ENCODE measurements around the gene HES7.

HES7 gene

DNA sequence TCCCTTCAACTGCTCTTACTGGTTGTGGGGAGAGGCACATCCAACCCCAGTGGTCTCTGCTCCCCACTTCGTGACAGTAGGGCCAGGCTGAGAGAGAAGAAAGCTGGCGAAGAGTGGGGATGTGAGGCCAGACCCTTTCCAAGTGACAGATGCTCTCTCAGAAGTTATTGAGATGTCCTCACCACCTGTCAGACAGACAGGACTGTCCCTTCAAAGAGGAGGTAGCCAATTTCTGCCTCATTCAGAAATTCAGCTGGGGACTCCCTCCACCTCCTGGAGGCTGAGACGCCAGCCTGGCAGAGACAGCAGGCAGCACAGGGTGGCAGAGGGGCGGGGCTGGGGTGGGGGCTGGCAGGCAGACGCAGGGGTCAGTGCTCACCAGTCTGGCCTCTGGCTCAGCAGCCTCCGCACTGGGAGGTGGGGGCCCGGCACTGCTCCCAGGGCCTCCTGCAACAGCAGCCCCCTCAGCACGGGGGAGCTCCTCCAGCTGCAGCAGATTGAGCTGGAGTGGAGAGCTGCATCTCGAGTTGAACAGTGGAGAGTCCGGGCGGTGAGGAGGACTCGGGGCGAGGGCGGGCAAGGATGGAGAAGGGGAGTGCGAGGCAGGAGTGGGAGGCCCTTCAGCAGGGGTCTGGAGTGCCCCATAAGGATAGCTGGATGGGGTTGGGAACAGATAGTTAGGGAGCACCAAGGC lies 19.1 kb upstream of the HES7 start:
- no peak for DNase-seq (ENCODE audit: low spot score)

DNA sequence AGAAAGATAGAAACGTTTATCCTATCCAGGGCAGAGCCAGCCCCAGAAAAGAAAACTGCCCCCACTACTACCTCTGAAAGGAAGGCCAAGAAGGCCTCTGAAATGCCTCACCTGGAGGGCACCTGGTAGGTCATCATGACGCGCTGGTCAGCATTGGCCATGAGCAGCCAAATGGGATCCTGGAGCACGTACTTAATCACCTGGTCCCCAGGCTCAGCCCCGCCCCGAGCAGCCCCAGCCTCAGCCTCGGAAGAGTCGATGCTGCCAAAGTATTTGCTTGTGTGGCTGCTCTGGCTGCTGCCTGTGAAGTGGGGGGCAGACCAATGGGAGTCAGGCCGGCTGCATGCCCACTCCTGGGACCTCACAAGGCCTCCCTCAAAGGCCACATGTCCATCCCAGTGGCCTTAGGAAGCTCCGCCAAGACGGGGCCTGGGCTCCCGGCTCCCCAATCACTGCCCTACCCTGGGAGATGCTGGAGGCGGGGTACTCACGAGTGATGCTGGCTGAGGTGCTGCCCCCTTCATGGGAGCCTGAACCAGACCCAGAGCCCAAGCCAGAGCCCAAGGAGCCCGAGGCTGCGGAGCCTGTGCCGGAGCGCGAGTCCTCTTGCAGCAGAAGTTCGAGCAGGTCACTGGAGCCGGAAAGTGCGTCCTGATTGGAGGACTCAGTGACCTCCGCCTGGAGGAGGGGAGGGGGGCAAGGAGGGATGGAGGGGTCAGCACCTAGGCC lies 18.4 kb upstream of the HES7 start:
- DNase-seq (ENCODE audit: low spot score): no peak

DNA sequence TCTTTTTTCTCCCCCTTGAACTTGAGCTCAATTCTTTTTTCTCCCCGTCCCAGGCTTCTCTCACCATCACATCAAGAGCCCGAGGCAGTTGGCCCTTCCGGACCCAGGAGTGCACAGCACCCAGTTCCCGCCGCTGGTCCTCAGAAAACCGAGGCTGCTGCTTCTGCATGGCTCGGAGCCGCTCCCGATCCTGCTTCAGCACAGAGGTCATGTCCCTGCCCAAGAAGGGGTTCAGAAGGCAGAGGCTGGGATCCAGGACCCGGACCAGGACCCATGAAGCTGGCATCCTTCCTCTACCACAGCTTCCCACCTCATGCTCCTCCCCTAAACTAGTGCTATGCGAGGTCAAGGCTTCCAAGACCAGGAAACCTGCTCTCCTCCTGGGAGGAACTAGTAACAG lies 17.8 kb upstream of the HES7 start:
- no peak for DNase-seq (ENCODE audit: low spot score)

DNA sequence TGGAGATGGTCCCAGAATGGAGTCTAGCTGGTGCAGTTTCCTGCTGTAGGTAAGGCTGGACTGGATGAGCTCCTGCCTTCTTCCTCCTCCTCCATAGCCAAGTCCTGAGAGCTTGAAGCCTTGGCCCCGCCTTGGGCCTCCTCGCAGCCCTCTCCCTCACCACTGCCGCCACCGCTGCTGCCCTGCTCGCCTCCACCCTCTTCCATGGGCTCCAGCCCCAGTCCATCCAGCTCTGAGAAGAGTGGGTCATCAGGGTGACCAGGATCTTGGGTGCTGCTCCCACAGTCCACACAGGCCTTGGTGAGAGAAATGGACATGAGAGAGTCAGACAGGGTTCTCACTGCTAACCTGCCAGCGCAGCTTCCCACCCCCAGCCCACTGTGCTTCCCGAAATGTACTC lies 17.1 kb upstream of the HES7 start:
- DNase-seq (ENCODE audit: low spot score): no peak

DNA sequence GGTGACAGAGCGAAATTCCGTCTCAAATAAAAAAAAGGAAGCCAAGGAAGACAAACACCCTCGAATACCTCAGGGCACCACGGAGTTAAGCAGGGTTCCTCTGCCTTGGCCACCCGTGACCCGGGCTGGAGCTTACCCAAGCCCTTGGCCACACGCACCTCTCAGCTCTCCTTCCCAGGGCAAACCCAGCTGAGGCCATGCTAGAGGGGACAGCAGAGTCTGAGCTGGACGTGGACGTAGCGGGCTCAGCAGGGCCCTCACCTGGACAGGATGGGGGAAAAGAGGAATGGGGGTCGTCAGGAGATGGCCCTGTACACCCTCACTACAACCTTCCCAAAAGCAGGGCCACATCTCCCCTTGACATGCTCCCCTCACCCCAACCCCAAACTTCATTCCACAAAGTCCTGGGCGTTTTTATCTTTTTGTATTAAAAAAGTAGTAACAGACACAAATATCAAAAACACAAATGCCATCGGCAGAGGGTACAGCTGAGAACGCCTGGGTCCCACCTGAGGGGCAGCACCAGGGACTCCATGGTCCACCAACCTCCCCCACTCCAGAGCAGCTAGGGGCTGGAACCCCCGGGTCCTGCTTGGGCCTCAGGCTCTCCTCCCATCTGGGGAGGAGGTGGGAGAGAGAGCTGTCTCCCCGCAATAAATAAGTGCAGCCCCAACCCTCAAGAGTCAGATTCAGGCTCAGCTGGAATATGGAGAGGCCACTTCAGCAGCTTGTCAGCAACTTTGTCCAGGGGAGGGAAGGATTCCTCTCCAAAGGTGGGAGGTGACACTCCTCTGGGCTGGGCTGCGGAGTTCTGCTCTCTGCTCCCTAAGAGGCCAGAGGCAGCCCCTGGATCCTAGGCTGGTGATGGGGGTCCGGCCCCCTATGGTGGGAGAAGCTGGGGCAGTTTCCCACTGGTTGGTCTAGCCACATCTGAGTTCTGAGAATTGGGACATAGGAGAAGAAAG lies 16.4 kb upstream of the HES7 start:
- no peak for DNase-seq (ENCODE audit: low spot score)

GRCh38 chr17:8138672-8139371 lies 14.9 kb upstream of the HES7 start:
- DNase-seq (ENCODE audit: low spot score): peak; percentile 99

- DNase-seq (ENCODE audit: low spot score): no peak
These were observed 14.4 kb upstream of the HES7 start for GRCh38 chr17:8138374-8138671.

GRCh38 chr17:8137645-8138373 lies 13.9 kb upstream of the HES7 start:
- no peak for DNase-seq (ENCODE audit: low spot score)

DNA sequence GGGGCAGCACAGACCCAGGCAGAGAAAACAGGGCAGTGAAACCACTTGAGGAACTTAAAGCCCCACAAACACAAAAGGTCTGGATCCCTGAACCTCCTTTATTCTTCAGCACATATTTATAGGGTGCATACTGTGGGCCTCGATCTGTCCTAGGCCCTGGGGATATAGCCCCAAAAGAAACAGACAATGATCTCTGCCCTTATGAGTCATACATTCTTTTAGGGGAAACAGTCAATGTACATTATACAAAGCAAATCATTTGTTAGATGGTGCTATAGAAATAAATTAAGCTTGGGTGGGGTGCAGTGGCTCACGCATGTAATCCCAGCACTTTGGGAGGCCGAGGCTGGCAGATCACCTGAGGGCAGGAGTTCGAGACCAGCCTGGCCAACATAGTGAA lies 10.0 kb upstream of the HES7 start:
- DNase-seq (ENCODE audit: low spot score): no peak

DNA sequence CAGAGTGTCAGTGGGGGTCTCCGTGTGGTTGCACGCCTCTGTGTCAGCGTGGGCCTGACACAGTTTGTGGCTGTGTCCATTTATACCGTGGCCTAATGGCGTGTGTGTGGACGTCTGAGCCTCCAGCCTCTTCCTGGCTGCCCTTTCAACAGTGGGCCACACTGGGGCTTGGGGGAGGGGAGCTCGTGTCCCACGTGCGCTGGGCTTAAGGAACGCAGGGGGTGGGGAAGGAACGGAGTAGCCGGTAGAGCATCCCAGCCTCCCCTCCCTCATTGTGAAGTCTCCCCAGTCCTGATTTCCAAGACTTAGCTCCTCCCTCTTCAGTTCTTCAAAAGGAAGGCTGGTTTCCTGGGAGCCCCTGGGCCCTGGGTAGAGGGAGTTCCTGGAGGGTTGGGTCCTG lies 9.5 kb upstream of the HES7 start:
- no peak for DNase-seq (ENCODE audit: low spot score)

- no peak for DNase-seq (ENCODE audit: low spot score)
These were observed 8.0 kb upstream of the HES7 start for GRCh38 chr17:8131844-8132441.

- DNase-seq (ENCODE audit: low spot score): no peak
These were observed 4.3 kb upstream of the HES7 start for GRCh38 chr17:8128125-8128784.

DNA sequence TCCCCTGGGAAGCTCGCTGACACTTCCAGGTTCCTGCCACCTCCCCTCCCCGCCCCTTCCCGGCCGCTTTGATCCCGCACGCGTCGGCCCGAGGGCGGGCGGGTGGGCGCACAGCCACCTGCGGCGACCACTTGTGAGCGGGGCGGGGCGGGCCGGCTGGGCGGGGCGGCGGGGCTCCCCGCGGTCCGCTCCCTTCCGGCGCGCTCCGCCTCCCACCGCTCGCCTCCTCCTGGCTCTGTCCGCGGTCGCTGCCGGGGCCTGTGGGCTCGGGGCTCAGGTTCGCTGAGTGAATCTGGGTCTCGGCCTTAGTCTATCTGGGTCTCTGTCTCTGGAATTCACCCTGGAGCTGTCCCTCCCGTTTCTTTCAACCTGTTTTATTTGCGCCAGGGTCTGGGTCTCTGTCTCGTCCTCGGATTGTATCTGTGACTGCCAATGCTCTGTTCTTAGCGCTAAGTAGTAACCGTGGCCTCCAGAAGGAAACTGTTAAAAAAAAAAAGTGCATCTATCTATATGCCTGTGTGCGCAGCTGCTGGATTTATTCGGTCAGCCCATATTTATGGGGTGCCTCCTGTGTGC lies 2.7 kb upstream of the HES7 start:
- DNase-seq (ENCODE audit: low spot score): no peak

GRCh38 chr17:8125947-8126490 lies 2.1 kb upstream of the HES7 start:
- DNase-seq (ENCODE audit: low spot score): no peak

DNA sequence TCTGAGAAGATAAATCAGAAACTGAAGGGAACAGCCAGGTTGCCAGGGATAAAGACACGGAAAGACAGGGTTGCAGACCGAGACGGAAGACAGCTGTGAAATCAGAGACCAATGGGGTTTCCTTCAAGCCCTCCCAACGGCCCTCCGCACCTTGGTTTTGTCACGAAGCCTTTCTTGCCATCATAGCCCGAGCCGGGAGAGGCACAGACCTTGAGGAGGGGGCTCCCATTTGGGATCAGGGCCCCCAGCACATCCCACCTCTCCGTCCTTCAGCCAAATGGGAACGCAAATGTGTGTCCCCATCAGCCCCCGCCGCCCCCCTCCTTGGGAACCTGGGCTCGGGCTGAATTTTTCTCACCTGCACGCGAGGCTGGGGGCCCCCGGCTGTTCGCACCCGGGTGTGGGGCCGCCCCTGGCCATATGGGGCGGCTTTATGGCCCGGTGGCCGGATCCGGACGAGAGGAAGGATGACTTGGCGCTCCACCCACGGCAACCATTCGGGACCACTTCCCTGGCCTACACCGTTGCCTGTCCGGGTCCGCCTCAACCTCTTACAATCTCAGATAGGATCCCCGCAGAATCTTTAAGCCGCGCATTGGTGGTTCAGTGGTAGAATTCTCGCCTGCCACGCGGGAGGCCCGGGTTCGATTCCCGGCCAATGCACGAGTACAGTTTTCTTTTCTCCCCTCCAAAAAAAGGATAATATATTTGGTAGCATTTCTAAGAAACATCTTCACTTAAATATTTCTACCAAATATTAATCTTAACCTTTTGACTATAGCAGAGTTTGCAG lies 1.4 kb upstream of the HES7 start:
- peak; percentile 91 for DNase-seq (ENCODE audit: low spot score)

DNA sequence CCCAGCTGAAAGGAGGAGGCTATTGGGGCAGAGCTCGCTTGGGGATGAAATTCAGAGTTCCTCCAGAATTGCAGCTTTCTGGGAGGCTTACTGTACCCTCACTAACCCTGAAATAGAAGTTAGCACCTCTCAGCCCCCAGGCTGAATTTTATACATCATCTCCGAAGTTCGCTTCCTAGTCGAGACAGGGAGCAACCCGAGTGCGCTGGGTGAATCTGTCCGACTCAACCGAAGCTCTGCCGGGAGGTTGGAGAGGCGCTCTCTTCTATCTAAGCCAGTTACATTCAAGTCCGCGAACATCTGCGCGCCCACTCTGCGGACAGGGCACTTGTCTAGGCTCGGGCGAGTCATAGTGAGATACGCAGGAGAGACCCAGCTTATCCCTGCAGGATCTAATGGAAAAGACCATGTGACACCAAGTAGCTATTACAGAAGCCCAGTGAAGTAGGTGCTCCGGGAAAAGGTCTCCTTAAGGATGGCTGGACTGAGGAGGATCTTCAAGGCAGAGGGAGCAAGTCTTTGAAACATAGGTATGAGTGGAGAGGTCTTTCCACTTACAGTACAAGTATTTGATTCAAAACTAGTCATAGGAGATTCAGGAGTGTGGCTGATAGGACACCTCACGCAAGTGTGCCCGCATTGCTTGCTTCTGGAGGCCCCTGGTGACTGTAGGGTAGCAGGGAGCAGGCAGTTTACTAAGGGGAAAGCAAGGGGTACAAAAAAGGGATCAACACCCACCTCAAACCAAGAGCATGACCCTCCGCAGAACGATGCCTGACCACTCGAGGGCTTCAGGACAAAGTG lies 646 bp upstream of the HES7 start:
- DNase-seq (ENCODE audit: low spot score): no peak

DNA sequence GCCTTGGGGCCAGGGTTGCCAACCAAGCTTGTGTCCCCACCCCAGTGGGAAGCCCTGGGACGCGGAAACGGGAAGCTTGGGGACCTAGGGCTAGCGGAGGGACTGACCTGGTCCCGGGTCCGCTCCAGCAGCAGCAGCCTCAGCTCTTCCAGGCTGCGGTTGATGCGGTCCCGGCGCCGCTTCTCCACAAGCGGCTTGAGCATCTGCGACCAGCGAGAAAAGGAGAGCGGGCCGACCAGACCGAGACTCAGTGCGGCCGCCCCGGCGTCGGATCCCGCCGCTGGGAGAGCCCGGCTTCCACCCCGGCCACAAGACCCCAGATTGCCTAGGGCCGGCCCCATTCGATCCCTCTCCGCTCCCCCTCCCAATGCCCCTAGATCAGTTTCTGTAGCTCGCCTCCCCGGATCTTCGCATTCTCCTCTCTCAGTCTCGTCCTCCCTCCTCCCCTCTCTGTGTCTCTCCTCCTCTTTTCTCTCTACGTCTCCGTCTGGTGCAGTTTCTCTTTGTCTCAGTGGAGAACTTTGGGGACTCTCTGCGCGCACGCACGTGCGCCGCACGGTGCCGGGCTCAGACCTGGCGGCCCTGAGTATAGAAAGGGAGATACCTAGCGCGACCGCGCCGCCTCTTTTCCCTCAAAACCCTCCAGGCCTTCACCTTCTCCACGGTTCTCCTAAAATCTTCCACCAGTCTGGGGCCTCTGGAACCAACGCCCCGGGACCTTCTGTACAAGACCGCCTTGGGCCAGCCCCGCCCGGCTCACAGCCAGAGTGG lies 797 bp downstream of the HES7 start:
- peak; percentile 68 for DNase-seq (ENCODE audit: low spot score)
